ENCODE data around the gene PARD3.

Gene PARD3

GRCh38 chr10:34615770-34616169, 199.3 kb downstream of the PARD3 start:
- no peak for DNase-seq (ENCODE audit: low read depth)
- no peak for TF ChIP-seq CTCF (IDR thresholded peaks at IDR 0.05; ENCODE audit: control insufficient read depth, extremely low read depth, insufficient read depth)
- H3K4me3 ChIP-seq (ENCODE audit: low read depth, low read length): no peak overlapping the region

GRCh38 chr10:34613491-34613890, 201.6 kb downstream of the PARD3 start:
- no peak for DNase-seq (ENCODE audit: low read depth)
- TF ChIP-seq CTCF (IDR thresholded peaks at IDR 0.05; ENCODE audit: control insufficient read depth, extremely low read depth, insufficient read depth): no peak
- no peak overlapping the region for H3K4me3 ChIP-seq (ENCODE audit: low read depth, low read length)

- TF ChIP-seq CTCF (IDR thresholded peaks at IDR 0.05; ENCODE audit: control insufficient read depth, extremely low read depth, insufficient read depth): no peak
- H3K4me3 ChIP-seq (ENCODE audit: low read depth, low read length): no peak overlapping the region
- DNase-seq (ENCODE audit: low read depth): no peak
Measured at GRCh38 chr10:34612938-34613337, 202.2 kb downstream of the PARD3 start.

- no peak for DNase-seq (ENCODE audit: low read depth)
- no peak for TF ChIP-seq CTCF (IDR thresholded peaks at IDR 0.05; ENCODE audit: control insufficient read depth, extremely low read depth, insufficient read depth)
- H3K4me3 ChIP-seq (ENCODE audit: low read depth, low read length): no peak overlapping the region
Measured at GRCh38 chr10:34612446-34612845, 202.7 kb downstream of the PARD3 start.

GRCh38 chr10:34609287-34609940, 205.7 kb downstream of the PARD3 start:
- DNase-seq (ENCODE audit: low read depth): no peak
- H3K4me3 ChIP-seq (ENCODE audit: low read depth, low read length): no peak overlapping the region
- no peak for TF ChIP-seq CTCF (IDR thresholded peaks at IDR 0.05; ENCODE audit: control insufficient read depth, extremely low read depth, insufficient read depth)

- TF ChIP-seq CTCF (IDR thresholded peaks at IDR 0.05; ENCODE audit: control insufficient read depth, extremely low read depth, insufficient read depth): no peak
- H3K4me3 ChIP-seq (ENCODE audit: low read depth, low read length): no peak overlapping the region
- DNase-seq (ENCODE audit: low read depth): no peak
Measured at GRCh38 chr10:34607894-34608293, 207.2 kb downstream of the PARD3 start.

- no peak overlapping the region for H3K4me3 ChIP-seq (ENCODE audit: low read depth, low read length)
- DNase-seq (ENCODE audit: low read depth): no peak
- no peak for TF ChIP-seq CTCF (IDR thresholded peaks at IDR 0.05; ENCODE audit: control insufficient read depth, extremely low read depth, insufficient read depth)
Measured at GRCh38 chr10:34606890-34607289, 208.2 kb downstream of the PARD3 start.
